Renal pelvis (tissue), 4 donors: ENCODE measurements around the gene GRIN3B. TPM values are rescaled to one million over a fixed set of nuclear protein-coding genes. Genes with fewer than 3 reads are reported as not detected.
A peak's percentile ranks its signal among the peaks of the same experiment; 100 is the strongest.
"Not testable (repeated sequence)": the region's sequence is repeated elsewhere in the genome, so short reads cannot be mapped to it uniquely, and the experiment has no call there.

ENCODE experiments used
- DNase-seq: peaks from one replicate; pipeline ENCODE4 v3.0.0-alpha.2; 2013
- polyA plus RNA-seq, 3 donors: library from polyadenylated mRNA; unstranded; fragments of 120-200 nt; gene quantifications; one replicate each; pipeline ENCODE4 v1.2.1, GENCODE V29; 2013; ENCODE audit not compliant: insufficient read length in 3 of 3

The GRIN3B gene
- polyA plus RNA-seq, 3 donors: 0.87 to 1.1 (median 0.91) TPM

GRCh38 chr19:1018932-1019615, 18.9 kb downstream of the GRIN3B start:
- no peak for DNase-seq

GRCh38 chr19:1019616-1019961, 19.4 kb downstream of the GRIN3B start:
- no peak for DNase-seq

GRCh38 chr19:1019980-1020867, 20.0 kb downstream of the GRIN3B start:
- no peak for DNase-seq

GRCh38 chr19:1020868-1021425, 20.7 kb downstream of the GRIN3B start, which contains the start of gene TMEM259:
Gene TMEM259 (minus strand): TSS chr19:1021123. CDS start chr19:1020996, 127 bp downstream.
- DNase-seq: peak; percentile 97

GRCh38 chr19:1023883-1024188, 23.6 kb downstream of the GRIN3B start:
- not testable (repeated sequence) for DNase-seq

- DNase-seq: not testable (repeated sequence)
Observed at GRCh38 chr19:1025080-1025479, 24.9 kb downstream of the GRIN3B start.

- peak; percentile 87 for DNase-seq
Observed at GRCh38 chr19:1025960-1026782, 26.0 kb downstream of the GRIN3B start, which contains the start of gene CNN2. Gene CNN2 (plus strand): TSS chr19:1026608. CDS start chr19:1026662, 54 bp downstream.

GRCh38 chr19:1026783-1027649, 26.8 kb downstream of the GRIN3B start:
- DNase-seq: no peak

GRCh38 chr19:1027650-1028061, 27.4 kb downstream of the GRIN3B start:
- DNase-seq: no peak

- peak; percentile 92 for DNase-seq
Observed at GRCh38 chr19:1028062-1028926, 28.1 kb downstream of the GRIN3B start.

GRCh38 chr19:1032264-1032867, 32.1 kb downstream of the GRIN3B start:
- no peak for DNase-seq

- no peak for DNase-seq
Observed at GRCh38 chr19:1035998-1036621, 35.9 kb downstream of the GRIN3B start.

GRCh38 chr19:1037621-1038064, 37.4 kb downstream of the GRIN3B start:
- no peak for DNase-seq

- DNase-seq: no peak
Observed at GRCh38 chr19:1038978-1039645, 38.9 kb downstream of the GRIN3B start.

- peak; percentile 96 for DNase-seq
Observed at GRCh38 chr19:1039646-1040475, 39.6 kb downstream of the GRIN3B start, which contains the start of gene ABCA7. Gene ABCA7 (plus strand): TSS chr19:1040107. CDS start chr19:1041362, 1,255 bp downstream.

- DNase-seq: peak; percentile 86
Observed at GRCh38 chr19:1040476-1041271, 40.5 kb downstream of the GRIN3B start.
